ENCODE data around the gene SLC25A26.

The SLC25A26 gene

DNA sequence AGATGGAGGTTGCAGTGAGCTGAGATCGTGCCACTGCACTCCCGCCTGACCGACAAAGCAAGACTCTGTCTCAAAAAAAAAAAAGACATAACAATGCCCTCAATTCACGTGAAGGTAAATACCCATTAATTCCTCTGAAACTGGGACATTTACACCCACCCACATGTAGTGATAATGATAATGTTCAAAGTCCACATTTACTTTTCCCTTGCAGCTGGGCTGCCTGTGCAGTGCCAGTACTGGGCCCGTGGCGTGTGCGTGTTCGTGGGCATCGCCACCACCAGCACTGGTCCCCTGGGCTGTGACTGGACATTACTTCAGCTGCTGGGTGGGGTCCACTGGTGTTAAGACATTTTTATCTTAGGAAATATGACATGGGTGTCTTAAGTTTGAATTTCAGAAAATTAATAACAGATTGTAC, 123.6 kb downstream of the SLC25A26 start:
- no peak for TF ChIP-seq ZFX (IDR thresholded peaks at IDR 0.05)
- TF ChIP-seq, protein P1, sequence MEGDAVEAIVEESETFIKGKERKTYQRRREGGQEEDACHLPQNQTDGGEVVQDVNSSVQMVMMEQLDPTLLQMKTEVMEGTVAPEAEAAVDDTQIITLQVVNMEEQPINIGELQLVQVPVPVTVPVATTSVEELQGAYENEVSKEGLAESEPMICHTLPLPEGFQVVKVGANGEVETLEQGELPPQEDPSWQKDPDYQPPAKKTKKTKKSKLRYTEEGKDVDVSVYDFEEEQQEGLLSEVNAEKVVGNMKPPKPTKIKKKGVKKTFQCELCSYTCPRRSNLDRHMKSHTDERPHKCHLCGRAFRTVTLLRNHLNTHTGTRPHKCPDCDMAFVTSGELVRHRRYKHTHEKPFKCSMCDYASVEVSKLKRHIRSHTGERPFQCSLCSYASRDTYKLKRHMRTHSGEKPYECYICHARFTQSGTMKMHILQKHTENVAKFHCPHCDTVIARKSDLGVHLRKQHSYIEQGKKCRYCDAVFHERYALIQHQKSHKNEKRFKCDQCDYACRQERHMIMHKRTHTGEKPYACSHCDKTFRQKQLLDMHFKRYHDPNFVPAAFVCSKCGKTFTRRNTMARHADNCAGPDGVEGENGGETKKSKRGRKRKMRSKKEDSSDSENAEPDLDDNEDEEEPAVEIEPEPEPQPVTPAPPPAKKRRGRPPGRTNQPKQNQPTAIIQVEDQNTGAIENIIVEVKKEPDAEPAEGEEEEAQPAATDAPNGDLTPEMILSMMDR (conservative IDR thresholded peaks at IDR 0.05) = no peak
- H3K27ac ChIP-seq = no peak overlapping the region

DNA sequence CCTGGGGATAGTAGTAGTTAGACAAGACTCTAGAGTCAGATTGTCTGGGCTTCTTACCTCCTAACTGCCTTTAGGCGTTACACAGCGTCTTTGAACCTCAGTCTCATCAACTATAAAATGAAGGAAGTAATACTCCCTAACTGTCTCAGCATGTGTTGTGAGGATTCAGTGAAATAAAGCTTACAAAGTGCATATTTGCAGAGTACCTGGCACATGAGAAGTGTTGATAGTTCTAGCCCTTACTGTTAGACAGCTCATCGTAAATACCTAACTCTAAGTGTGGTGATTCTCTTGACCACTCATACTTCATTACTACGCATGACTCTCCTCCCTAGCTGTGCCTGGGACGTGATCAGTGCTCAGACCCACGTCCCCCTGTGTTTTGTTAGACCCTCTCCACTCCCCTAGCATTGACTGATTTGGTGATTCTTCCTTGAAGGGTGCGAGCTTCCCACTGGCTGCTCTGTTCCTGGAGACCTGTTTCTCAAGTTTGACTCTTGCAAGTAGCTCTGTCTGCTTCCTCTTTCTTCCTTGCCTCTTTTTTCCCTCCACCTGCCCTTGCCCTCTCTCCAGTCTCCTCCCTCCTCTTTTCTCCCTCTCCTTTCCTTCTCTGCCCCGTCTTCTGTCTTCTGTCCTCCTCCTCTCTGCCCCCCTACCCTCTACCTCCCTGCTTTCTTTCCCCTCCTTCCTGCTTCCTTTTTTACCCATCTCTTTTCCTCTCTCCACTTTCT, 124.2 kb downstream of the SLC25A26 start:
- H3K27ac ChIP-seq = no peak overlapping the region
- no peak for TF ChIP-seq ZFX (IDR thresholded peaks at IDR 0.05)
- TF ChIP-seq, protein P1 (conservative IDR thresholded peaks at IDR 0.05) = no peak

DNA sequence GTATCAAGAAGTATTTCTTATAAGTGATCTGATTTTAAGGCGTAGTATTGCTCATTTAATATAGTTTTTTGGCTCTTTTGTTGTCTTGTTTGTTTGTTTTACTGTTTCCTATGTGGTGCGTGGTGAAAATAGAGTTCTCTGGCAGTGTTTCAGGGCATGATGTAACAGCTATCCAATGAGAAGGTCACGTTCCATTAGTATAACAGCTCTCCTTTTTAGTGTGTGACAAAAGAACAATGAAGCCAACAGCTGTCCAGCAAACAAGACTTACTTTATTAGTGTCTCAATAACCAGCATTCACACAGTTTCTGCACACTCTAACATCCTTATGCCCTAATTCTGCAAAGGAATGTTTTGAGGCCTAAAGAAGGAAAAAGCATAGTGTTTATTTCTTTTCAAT, 127.9 kb downstream of the SLC25A26 start:
- TF ChIP-seq, protein P1 (conservative IDR thresholded peaks at IDR 0.05) = no peak
- TF ChIP-seq ZFX (IDR thresholded peaks at IDR 0.05) = no peak

DNA sequence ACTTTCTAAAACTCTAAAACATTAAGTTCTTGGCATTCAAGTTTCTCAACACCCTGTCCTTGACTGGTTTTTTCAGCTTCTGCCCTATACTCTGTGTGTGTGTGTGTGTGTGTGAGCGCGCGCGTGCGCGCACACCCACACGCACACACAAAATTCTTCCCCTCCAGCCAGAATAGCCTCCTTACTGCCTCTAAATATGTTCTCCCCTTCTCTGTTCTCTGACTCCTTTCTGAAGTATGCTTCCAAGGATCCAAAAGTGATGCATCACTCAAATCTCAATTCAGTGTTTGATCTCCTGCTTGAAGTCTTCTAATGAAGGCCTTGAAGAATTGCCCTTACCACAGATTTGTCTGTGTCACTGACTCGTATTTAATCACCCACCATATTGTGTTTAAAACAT, 129.8 kb downstream of the SLC25A26 start:
- TF ChIP-seq ZFX (IDR thresholded peaks at IDR 0.05) = no peak
- TF ChIP-seq, protein P1 (conservative IDR thresholded peaks at IDR 0.05) = no peak
- H3K27ac ChIP-seq = no peak overlapping the region

More for the DNA sequence above, 127.9 kb downstream of the SLC25A26 start:
- H3K27ac ChIP-seq = no peak overlapping the region

DNA sequence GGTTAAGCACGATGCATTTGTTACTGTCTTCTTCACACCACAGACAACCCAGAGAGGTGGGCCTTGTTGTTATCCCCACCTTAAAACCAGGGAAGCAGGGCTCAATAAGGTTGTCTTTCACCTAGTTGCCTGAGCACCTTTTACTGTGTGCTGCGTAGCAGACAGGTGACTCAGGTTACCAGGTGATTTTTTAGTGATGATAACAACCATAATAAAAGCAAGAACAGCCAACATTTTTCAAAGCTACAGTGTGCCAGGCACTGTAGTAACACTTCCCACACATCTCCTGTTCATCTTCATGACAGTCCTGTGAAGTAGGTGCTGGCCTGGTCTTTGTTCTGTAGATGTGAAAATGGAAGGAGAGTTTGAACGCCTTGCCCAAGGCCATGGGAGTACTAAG, 132.2 kb downstream of the SLC25A26 start:
- TF ChIP-seq, protein P1 (conservative IDR thresholded peaks at IDR 0.05) = no peak
- TF ChIP-seq ZFX (IDR thresholded peaks at IDR 0.05) = no peak
- no peak overlapping the region for H3K27ac ChIP-seq

DNA sequence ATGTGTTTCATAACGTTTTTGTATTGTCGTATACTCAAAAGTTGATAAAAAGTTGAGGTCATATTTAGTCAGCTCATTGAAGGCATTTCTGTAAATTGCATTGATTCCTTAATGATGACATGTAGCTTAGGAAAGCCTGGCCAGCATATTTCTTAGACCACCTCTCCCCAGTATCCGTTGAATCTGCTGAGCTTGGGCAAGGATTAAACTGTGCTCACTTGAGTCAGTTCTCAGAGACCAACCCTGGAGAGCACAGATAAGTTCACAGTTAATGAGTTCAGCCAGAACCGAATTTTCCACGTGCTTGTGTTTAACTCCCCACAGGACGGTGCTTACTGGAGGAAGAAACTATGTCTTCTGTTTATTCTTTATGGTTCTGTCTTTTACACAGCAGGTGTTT, 132.7 kb downstream of the SLC25A26 start:
- no peak for TF ChIP-seq ZFX (IDR thresholded peaks at IDR 0.05)
- TF ChIP-seq, protein P1 (conservative IDR thresholded peaks at IDR 0.05) = no peak
- no peak overlapping the region for H3K27ac ChIP-seq

DNA sequence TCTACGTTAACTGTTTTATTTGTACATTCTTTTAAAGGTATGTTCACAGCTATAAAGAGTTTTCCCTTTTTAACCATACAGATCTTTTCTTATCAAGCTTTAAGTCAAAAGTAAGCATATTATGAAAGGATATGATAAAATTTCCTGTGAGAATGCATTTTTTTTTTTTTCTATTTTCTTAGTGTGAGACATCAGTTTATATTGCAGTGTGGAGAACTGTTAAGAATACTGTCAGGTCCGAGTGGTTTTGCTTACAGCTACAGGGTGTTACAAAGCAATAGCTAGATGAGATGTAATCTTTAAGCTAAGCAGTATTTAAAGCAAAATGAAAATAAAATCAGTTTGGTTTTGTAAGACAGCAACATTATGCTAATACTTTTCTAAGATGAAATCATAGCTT, 133.2 kb downstream of the SLC25A26 start:
- TF ChIP-seq, protein P1 (conservative IDR thresholded peaks at IDR 0.05) = no peak
- TF ChIP-seq ZFX (IDR thresholded peaks at IDR 0.05) = no peak
- no peak overlapping the region for H3K27ac ChIP-seq

Data from C4-2B (cell line).